NK-92 treated with Interleukin-12 subunit alpha and Interleukin-12 subunit beta, amount 100 ng/mL, for 24 hours (cell line): ENCODE results near the gene LPA.

ENCODE experiments used
- DNase-seq: peaks from one replicate; lab custom pipeline; 2025; lab: John Stamatoyannopoulos, UW

LPA gene

GRCh38 chr6:160510976-160511617 is 153.0 kb downstream of the LPA start:
- DNase-seq = no peak

GRCh38 chr6:160510199-160510598 is 153.9 kb downstream of the LPA start:
- no peak for DNase-seq

GRCh38 chr6:160509610-160510009 is 154.5 kb downstream of the LPA start:
- no peak for DNase-seq

GRCh38 chr6:160508599-160508998 is 155.5 kb downstream of the LPA start:
- DNase-seq = no peak

GRCh38 chr6:160507420-160507819 is 156.7 kb downstream of the LPA start:
- DNase-seq = no peak

GRCh38 chr6:160505970-160506369 is 158.1 kb downstream of the LPA start:
- DNase-seq = no peak

GRCh38 chr6:160500639-160501038 is 163.4 kb downstream of the LPA start:
- no peak for DNase-seq

- no peak for DNase-seq
Observed at GRCh38 chr6:160494576-160494975, 169.5 kb downstream of the LPA start.

- DNase-seq = no peak
Observed at GRCh38 chr6:160489091-160489490, 175.0 kb downstream of the LPA start.

GRCh38 chr6:160487116-160487515 is 177.0 kb downstream of the LPA start:
- DNase-seq = no peak
